IMR-90 (cell line): ENCODE data around the gene TAF7L. TPM values are rescaled to one million over a fixed set of nuclear protein-coding genes. Genes with fewer than 3 reads are reported as not detected.

Source experiments
- ATAC-seq: fragments of 200-7000 bp; cut with Tn5 transposase; 2 replicates; pipeline ENCODE4 v1.9.1; 2020; ENCODE audit warnings: low read depth, mild to moderate bottlenecking, moderate library complexity
- BruUV-seq: library from RNA; stranded (reverse); fragments of 400-500 nt; replicated peaks from 2 replicates; lab custom pipeline; 2021; lab: Mats Ljungman, UMichigan
- CTCF ChIA-PET: fragments of 300-600 bp; formaldehyde crosslinking; extraction: SDS; loops from one replicate; lab custom pipeline; 2021; ENCODE audit warnings: antibody characterized with exemption; lab: Yijun Ruan, JAX
- POLR2A ChIA-PET: fragments of 300-600 bp; sonication (Branson Sonifier 250); formaldehyde crosslinking; loops from one replicate; lab custom pipeline; 2022; ENCODE audit warnings: antibody characterized with exemption; ENCODE audit not compliant: unreplicated experiment; lab: Charles Lee
- DNase-seq: peaks from one replicate; pipeline ENCODE4 v3.0.0; 2013
- H2AFZ ChIP-seq: replicated peaks from 2 replicates; pipeline ENCODE3; 2013; ENCODE audit warnings: low read length, mild to moderate bottlenecking; ENCODE audit not compliant: poor library complexity
- H2AK5ac ChIP-seq: 2 replicates; pipeline ENCODE4 v1.6.1; 2013; ENCODE audit warnings: low read depth, low read length, inconsistent platforms
- H2AK9ac ChIP-seq: replicated peaks from 2 replicates; pipeline ENCODE3; 2013; ENCODE audit warnings: mild to moderate bottlenecking, low read depth, low read length, moderate library complexity; ENCODE audit not compliant: poor library complexity
- H2BK120ac ChIP-seq: 2 replicates; pipeline ENCODE4 v1.6.1; 2013; ENCODE audit warnings: low read depth, low read length, inconsistent platforms
- H2BK15ac ChIP-seq: 3 replicates; pipeline ENCODE4 v1.6.1; 2013; ENCODE audit warnings: low read depth, low read length, inconsistent platforms
- H2BK20ac ChIP-seq: 2 replicates; pipeline ENCODE4 v1.6.1; 2013; ENCODE audit warnings: low read depth, mild to moderate bottlenecking, inconsistent platforms, low read length, moderate library complexity
- H2BK5ac ChIP-seq: 2 replicates; pipeline ENCODE4 v1.6.1; 2013; ENCODE audit warnings: mild to moderate bottlenecking, low read depth, low read length, inconsistent platforms; ENCODE audit not compliant: poor library complexity, severe bottlenecking
- H3K14ac ChIP-seq: replicated peaks from 2 replicates; pipeline ENCODE4 v1.6.1; 2013; ENCODE audit warnings: low read depth, low read length, inconsistent platforms
- H3K18ac ChIP-seq: 2 replicates; pipeline ENCODE4 v1.6.1; 2013; ENCODE audit warnings: low read depth, low read length, control low read depth
- H3K23ac ChIP-seq: 2 replicates; pipeline ENCODE4 v1.6.1; 2013; ENCODE audit warnings: low read depth, low read length, inconsistent platforms
- H3K27ac ChIP-seq: 2 replicates; pipeline ENCODE4 v1.5.1; 2013; ENCODE audit warnings: mild to moderate bottlenecking, control low read depth, low read length; ENCODE audit not compliant: insufficient read depth
- H3K27me3 ChIP-seq: 2 replicates; pipeline ENCODE4 v1.6.1; 2013; ENCODE audit warnings: low read length; ENCODE audit not compliant: control insufficient read depth, insufficient read depth
- H3K36me3 ChIP-seq: 2 replicates; pipeline ENCODE4 v1.6.1; 2013; ENCODE audit warnings: low read length, mixed read lengths; ENCODE audit not compliant: control insufficient read depth, insufficient read depth
- H3K4ac ChIP-seq: 2 replicates; pipeline ENCODE4 v1.6.1; 2013; ENCODE audit warnings: low read depth, low read length, inconsistent platforms
- H3K4me1 ChIP-seq: 2 replicates; pipeline ENCODE4 v1.6.1; 2013; ENCODE audit warnings: low read length, mixed read lengths; ENCODE audit not compliant: control insufficient read depth, insufficient read depth
- H3K4me2 ChIP-seq: 2 replicates; pipeline ENCODE4 v1.6.1; 2013; ENCODE audit warnings: low read depth, mild to moderate bottlenecking, control low read depth, low read length, moderate library complexity
- H3K4me3 ChIP-seq: 2 replicates; pipeline ENCODE4 v1.5.1; 2013; ENCODE audit warnings: low read depth, mild to moderate bottlenecking, control low read depth, low read length, moderate library complexity; ENCODE audit not compliant: insufficient read depth
- H3K56ac ChIP-seq: 2 replicates; pipeline ENCODE4 v1.6.1; 2013; ENCODE audit warnings: low read length, inconsistent platforms; ENCODE audit not compliant: insufficient read depth; ENCODE audit errors: extremely low read depth
- H3K79me1 ChIP-seq, 2 experiments: 2 replicates each; pipeline ENCODE4 v1.6.1; 2013; ENCODE audit warnings: low read length in 2 of 2, inconsistent platforms in 1 of 2, low read depth in 1 of 2
- H3K9ac ChIP-seq: 2 replicates; pipeline ENCODE4 v1.6.1; 2013; ENCODE audit warnings: low read depth, low read length, control low read depth
- H3K9me1 ChIP-seq: 2 replicates; pipeline ENCODE4 v1.6.1; 2013; ENCODE audit warnings: low read length, inconsistent platforms; ENCODE audit not compliant: insufficient read depth
- H3K9me3 ChIP-seq: 2 replicates; pipeline ENCODE4 v1.6.1; 2013; ENCODE audit warnings: low read length; ENCODE audit not compliant: control insufficient read depth, insufficient read depth
- H4K20me1 ChIP-seq: 2 replicates; pipeline ENCODE4 v1.6.1; 2013; ENCODE audit warnings: low read length, inconsistent platforms; ENCODE audit not compliant: insufficient read depth
- H4K5ac ChIP-seq: 2 replicates; pipeline ENCODE4 v1.6.1; 2013; ENCODE audit warnings: mild to moderate bottlenecking, low read depth, low read length, control low read depth
- H4K8ac ChIP-seq, 2 experiments: 2 replicates each; pipeline ENCODE4 v1.6.1; 2013; ENCODE audit warnings: low read depth in 2 of 2, low read length in 2 of 2, control low read depth in 1 of 2, inconsistent platforms in 1 of 2
- H4K91ac ChIP-seq: 2 replicates; pipeline ENCODE4 v1.6.1; 2013; ENCODE audit warnings: low read depth, low read length, inconsistent platforms; ENCODE audit not compliant: insufficient read depth
- MXI1 ChIP-seq: IDR thresholded peaks from 2 replicates; pipeline ENCODE4 v1.6.1; 2012; ENCODE audit warnings: low read depth, mild to moderate bottlenecking, low read length, moderate library complexity, borderline replicate concordance
- RAD21 ChIP-seq: IDR thresholded peaks from 2 replicates; pipeline ENCODE4 v1.6.1; 2012; ENCODE audit warnings: low read length, improper control_type of control experiment
- WGBS, 2 experiments: methylation state at CpG; one replicate each; pipeline versions ENCODE4 v1.1.5 to v1.1.7; 2013; ENCODE audit warnings: missing lambda C conversion rate in 2 of 2; ENCODE audit not compliant: insufficient read length in 1 of 2; ENCODE audit errors: extremely low coverage in 2 of 2; 5-methylcytosine and 5-hydroxymethylcytosine counted together
- dilution Hi-C: fragments of 300-500 bp; cut with HindIII; formaldehyde crosslinking; loops from one replicate; pipeline ENCODE4 v1.14.3; 2018; ENCODE audit warnings: low sequenced_read_pairs; ENCODE audit not compliant: unreplicated experiment
- in situ Hi-C: fragments of 300-500 bp; cut with MboI; formaldehyde crosslinking; loops from 3 replicates; pipeline ENCODE4 v1.14.3; 2019; ENCODE audit warnings: low sequenced_read_pairs, inconsistent platforms, mixed read lengths
- intact Hi-C: fragments of 100-400 bp; cut with micrococcal nuclease; formaldehyde crosslinking; loops from 2 replicates; pipeline ENCODE4 v1.10.0; 2022
- polyA plus RNA-seq, 3 experiments: library from polyadenylated mRNA; depleted of rRNA; stranded (reverse); fragments of >200 nt; gene quantifications; 2 replicates each; pipeline ENCODE4 v1.2.3, GENCODE V29; 2012; ENCODE audit warnings: low replicate concordance in 1 of 3
- total RNA-seq: library from RNA; depleted of rRNA; stranded (reverse); fragments of >200 nt; gene quantifications from 2 replicates; pipeline ENCODE4 v1.2.3, GENCODE V29; 2012

The TAF7L gene
- total and polyA plus RNA-seq, 2 of the 4 experiments (the other 2 are of a cell fraction) = 0.18 to 0.22 TPM

DNA sequence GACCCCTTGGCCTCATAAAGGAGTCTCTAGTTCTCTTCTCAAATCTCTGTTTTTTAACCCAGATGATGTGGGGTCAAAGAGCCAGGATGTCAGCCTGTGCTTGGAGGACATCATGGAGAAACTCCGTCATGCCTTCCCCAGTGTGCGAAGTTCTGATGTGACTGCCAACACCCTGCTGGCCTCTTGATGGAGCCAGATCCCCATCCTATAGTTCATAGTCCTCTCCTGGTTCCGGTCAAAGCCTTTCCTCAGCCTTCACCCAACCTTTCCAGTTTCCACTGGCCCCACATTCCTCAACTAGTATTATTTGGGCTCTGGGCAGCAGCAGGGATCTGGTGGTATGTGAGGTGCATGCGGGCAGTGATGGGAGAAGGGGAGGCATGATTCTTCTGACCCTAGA, 30.7 kb downstream of the TAF7L start:
- Histone ChIP-seq H3K27ac (no peak overlapping the region), H3K9me1 (no peaks in the 10 kb centered on the region; the same call in 1 of the 2 replicates), H3K4me1 (peaks cover 4% of the 10 kb centered on the region), H3K36me3 (no peaks in the 10 kb centered on the region), H4K8ac (no peak overlapping the region), H4K20me1 (no peaks in the 10 kb centered on the region), H3K23ac (no peak overlapping the region), H4K5ac (no peak overlapping the region), H4K91ac (no peak overlapping the region), H3K56ac (no peak overlapping the region), H3K18ac (no peak overlapping the region), H3K4me2 (no peak overlapping the region), H2BK120ac (no peak overlapping the region), H2BK20ac (no peak overlapping the region), H2BK5ac (no peak overlapping the region), H3K79me1 (no peaks in the 10 kb centered on the region), H2AK9ac (peak overlapping the region; percentile 53), H3K4me3 (no peak overlapping the region), H3K14ac (no peak overlapping the region), H2AK5ac (no peak overlapping the region), H3K4ac (no peak overlapping the region), H2AFZ (no peak overlapping the region), H2BK15ac (no peak overlapping the region), H3K9ac (no peak overlapping the region), H3K27me3 (peaks cover 8% of the 10 kb centered on the region; the same call in 1 of the 2 replicates), H3K9me3 (no peaks in the 10 kb centered on the region)
- WGBS, 2 experiments = no CpG with 5 or more reads among the region's 4 CpGs
- TF ChIP-seq MXI1 = no peak
- TF ChIP-seq RAD21 = 0 out of 2 replicates have a peak, but pooled peaks have one; percentile 17
- POLR2A ChIA-PET = no interaction called here
- dilution Hi-C loops = no loop called here
- CTCF ChIA-PET = no interaction called here
- in situ Hi-C loops = no loop called here
- ATAC-seq = peak; percentile 28; the same call in 1 of the 2 replicates
- intact Hi-C loops = no loop called here
- BruUV-seq = no TSS peak
- DNase-seq = no peak
